WTC11 (cell line): ENCODE data around the gene CYP46A1. TPM values are rescaled to one million over a fixed set of nuclear protein-coding genes. Genes with fewer than 3 reads are reported as not detected.

Experiments
- ATAC-seq: fragments of 200-7000 bp; cut with Tn5 transposase; 2 replicates; pipeline ENCODE4 v1.10.0; 2021; ENCODE audit warnings: mild to moderate bottlenecking, moderate library complexity
- CTCF ChIA-PET: fragments of 300-600 bp; sonication (Branson Sonifier 250); formaldehyde crosslinking; loops from one replicate; lab custom pipeline; 2021; ENCODE audit warnings: antibody characterized with exemption; lab: Charles Lee
- POLR2A ChIA-PET: fragments of 350-600 bp; sonication (Branson Sonifier 250); formaldehyde crosslinking; loops from one replicate; lab custom pipeline; 2021; ENCODE audit warnings: antibody characterized with exemption; lab: Charles Lee
- DNase-seq: peaks from one replicate; pipeline ENCODE4 v3.0.0; 2021; ENCODE audit warnings: low spot score
- H3K27ac Mint-ChIP-seq: 2 replicates; pipeline ENCODE4 v1.8.0; 2021; ENCODE audit warnings: mixed read lengths
- H3K27me3 Mint-ChIP-seq: 2 replicates; pipeline ENCODE4 v1.8.0; 2021; ENCODE audit warnings: low read depth, mild to moderate bottlenecking, moderate library complexity, mixed read lengths
- H3K36me3 Mint-ChIP-seq: 2 replicates; pipeline ENCODE4 v1.8.0; 2021; ENCODE audit warnings: mixed read lengths
- H3K4me1 Mint-ChIP-seq: 2 replicates; pipeline ENCODE4 v1.8.0; 2022; ENCODE audit warnings: mixed read lengths
- H3K4me3 Mint-ChIP-seq: 2 replicates; pipeline ENCODE4 v1.8.0; 2021; ENCODE audit warnings: mild to moderate bottlenecking, moderate library complexity, mixed read lengths
- H3K9me3 Mint-ChIP-seq: 2 replicates; pipeline ENCODE4 v1.8.0; 2021; ENCODE audit warnings: mixed read lengths
- CBFB ChIP-seq: sonication (generic); formaldehyde crosslinking; IDR thresholded peaks from 2 replicates; pipeline ENCODE4 v1.8.1; 2022; ENCODE audit warnings: mild to moderate bottlenecking, low read depth, missing genetic modification reagents
- CREM ChIP-seq: sonication (generic); formaldehyde crosslinking; IDR thresholded peaks from 2 replicates; pipeline ENCODE4 v1.8.1; 2022; ENCODE audit warnings: mild to moderate bottlenecking, missing genetic modification reagents, moderate library complexity
- ELF4 ChIP-seq: sonication (generic); formaldehyde crosslinking; IDR thresholded peaks from 2 replicates; pipeline ENCODE4 v1.8.1; 2022; ENCODE audit warnings: low read depth, mild to moderate bottlenecking, moderate library complexity, missing genetic modification reagents
- EMX1 ChIP-seq: fragments of 250-450 bp; sonication (Bioruptor Pico); IDR thresholded peaks from 2 replicates; pipeline ENCODE4 v1.8.0; 2021; ENCODE audit warnings: mild to moderate bottlenecking
- ETV6 ChIP-seq: sonication (generic); formaldehyde crosslinking; IDR thresholded peaks from 2 replicates; pipeline ENCODE4 v1.8.1; 2022; ENCODE audit warnings: mild to moderate bottlenecking, missing genetic modification reagents
- JAZF1 ChIP-seq: fragments of 250-450 bp; sonication (Bioruptor Pico); IDR thresholded peaks from 2 replicates; pipeline ENCODE4 v1.9.0; 2021; ENCODE audit warnings: moderate library complexity, mild to moderate bottlenecking, inconsistent platforms
- NFE2L1 ChIP-seq: sonication (generic); formaldehyde crosslinking; IDR thresholded peaks from 2 replicates; pipeline ENCODE4 v1.8.1; 2023; ENCODE audit warnings: missing genetic modification reagents
- NR3C1 ChIP-seq: sonication (generic); formaldehyde crosslinking; conservative IDR thresholded peaks from 2 replicates; pipeline ENCODE4 v1.8.1; 2023; ENCODE audit warnings: low read depth, mild to moderate bottlenecking, missing genetic modification reagents
- RELA ChIP-seq: sonication (generic); formaldehyde crosslinking; IDR thresholded peaks from 2 replicates; pipeline ENCODE4 v1.8.1; 2022; ENCODE audit warnings: missing genetic modification reagents, mild to moderate bottlenecking, borderline replicate concordance
- RORB ChIP-seq: fragments of 250-450 bp; sonication (Bioruptor Pico); IDR thresholded peaks from 2 replicates; pipeline ENCODE4 v1.9.0; 2021; ENCODE audit warnings: mild to moderate bottlenecking
- ZNF138 ChIP-seq: sonication (generic); formaldehyde crosslinking; conservative IDR thresholded peaks from 2 replicates; pipeline ENCODE4 v1.8.1; 2022; ENCODE audit warnings: mild to moderate bottlenecking, moderate library complexity, missing genetic modification reagents
- ZNF263 ChIP-seq: sonication (generic); formaldehyde crosslinking; IDR thresholded peaks from 2 replicates; pipeline ENCODE4 v1.8.1; 2022; ENCODE audit warnings: low read depth, mild to moderate bottlenecking, moderate library complexity, missing genetic modification reagents
- total RNA-seq: library from RNA; stranded (reverse); gene quantifications from 3 replicates; pipeline ENCODE4 v1.2.3, GENCODE V29; 2021
- TF ChIP-seq, protein P1 (sequence below): sonication (generic); formaldehyde crosslinking; IDR thresholded peaks from 2 replicates; pipeline ENCODE4 v1.8.0; 2023; ENCODE audit warnings: missing genetic modification reagents, mild to moderate bottlenecking, borderline replicate concordance
- TF ChIP-seq, protein P2 (sequence below): sonication (generic); formaldehyde crosslinking; IDR thresholded peaks from 2 replicates; pipeline ENCODE4 v1.8.1; 2022; ENCODE audit warnings: missing genetic modification reagents, borderline replicate concordance
- TF ChIP-seq, protein P3 (sequence below): sonication (generic); formaldehyde crosslinking; IDR thresholded peaks from 2 replicates; pipeline ENCODE4 v1.8.1; 2023; ENCODE audit warnings: mild to moderate bottlenecking, missing genetic modification reagents, moderate library complexity
- TF ChIP-seq, protein P4 (sequence below): sonication (generic); formaldehyde crosslinking; IDR thresholded peaks from 2 replicates; pipeline ENCODE4 v1.8.0; 2023; ENCODE audit warnings: mild to moderate bottlenecking, missing genetic modification reagents

The CYP46A1 gene
- total RNA-seq, 1 experiment from 2014 or later: 0.77 TPM

DNA sequence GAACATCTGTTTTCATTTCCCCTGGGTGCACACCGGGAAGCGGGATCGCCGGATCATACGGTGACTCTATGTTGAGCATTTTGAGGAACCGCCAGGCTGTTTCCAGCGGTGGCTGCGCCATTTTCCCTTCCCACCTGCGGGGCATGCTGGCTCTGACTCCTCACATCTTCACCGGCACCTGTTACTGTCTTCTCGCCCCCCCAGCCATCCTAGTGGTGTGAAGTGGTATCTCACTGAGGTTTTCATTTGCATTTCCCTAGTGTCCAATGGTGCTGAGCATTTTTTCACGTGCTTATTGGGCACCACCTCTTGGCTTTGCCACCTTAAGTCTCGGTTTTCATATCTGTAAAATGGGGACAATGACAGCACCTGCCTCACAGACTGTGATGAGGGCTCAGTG lies 65.0 kb downstream of the CYP46A1 start (continued):
- TF ChIP-seq, protein P1, sequence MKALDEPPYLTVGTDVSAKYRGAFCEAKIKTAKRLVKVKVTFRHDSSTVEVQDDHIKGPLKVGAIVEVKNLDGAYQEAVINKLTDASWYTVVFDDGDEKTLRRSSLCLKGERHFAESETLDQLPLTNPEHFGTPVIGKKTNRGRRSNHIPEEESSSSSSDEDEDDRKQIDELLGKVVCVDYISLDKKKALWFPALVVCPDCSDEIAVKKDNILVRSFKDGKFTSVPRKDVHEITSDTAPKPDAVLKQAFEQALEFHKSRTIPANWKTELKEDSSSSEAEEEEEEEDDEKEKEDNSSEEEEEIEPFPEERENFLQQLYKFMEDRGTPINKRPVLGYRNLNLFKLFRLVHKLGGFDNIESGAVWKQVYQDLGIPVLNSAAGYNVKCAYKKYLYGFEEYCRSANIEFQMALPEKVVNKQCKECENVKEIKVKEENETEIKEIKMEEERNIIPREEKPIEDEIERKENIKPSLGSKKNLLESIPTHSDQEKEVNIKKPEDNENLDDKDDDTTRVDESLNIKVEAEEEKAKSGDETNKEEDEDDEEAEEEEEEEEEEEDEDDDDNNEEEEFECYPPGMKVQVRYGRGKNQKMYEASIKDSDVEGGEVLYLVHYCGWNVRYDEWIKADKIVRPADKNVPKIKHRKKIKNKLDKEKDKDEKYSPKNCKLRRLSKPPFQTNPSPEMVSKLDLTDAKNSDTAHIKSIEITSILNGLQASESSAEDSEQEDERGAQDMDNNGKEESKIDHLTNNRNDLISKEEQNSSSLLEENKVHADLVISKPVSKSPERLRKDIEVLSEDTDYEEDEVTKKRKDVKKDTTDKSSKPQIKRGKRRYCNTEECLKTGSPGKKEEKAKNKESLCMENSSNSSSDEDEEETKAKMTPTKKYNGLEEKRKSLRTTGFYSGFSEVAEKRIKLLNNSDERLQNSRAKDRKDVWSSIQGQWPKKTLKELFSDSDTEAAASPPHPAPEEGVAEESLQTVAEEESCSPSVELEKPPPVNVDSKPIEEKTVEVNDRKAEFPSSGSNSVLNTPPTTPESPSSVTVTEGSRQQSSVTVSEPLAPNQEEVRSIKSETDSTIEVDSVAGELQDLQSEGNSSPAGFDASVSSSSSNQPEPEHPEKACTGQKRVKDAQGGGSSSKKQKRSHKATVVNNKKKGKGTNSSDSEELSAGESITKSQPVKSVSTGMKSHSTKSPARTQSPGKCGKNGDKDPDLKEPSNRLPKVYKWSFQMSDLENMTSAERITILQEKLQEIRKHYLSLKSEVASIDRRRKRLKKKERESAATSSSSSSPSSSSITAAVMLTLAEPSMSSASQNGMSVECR (CRISPR knock-in tag): no peak
- TF ChIP-seq EMX1 (CRISPR knock-in tag) (no peak), ELF4 (CRISPR knock-in tag) (no peak), JAZF1 (CRISPR knock-in tag) (no peak)
- TF ChIP-seq, protein P2, sequence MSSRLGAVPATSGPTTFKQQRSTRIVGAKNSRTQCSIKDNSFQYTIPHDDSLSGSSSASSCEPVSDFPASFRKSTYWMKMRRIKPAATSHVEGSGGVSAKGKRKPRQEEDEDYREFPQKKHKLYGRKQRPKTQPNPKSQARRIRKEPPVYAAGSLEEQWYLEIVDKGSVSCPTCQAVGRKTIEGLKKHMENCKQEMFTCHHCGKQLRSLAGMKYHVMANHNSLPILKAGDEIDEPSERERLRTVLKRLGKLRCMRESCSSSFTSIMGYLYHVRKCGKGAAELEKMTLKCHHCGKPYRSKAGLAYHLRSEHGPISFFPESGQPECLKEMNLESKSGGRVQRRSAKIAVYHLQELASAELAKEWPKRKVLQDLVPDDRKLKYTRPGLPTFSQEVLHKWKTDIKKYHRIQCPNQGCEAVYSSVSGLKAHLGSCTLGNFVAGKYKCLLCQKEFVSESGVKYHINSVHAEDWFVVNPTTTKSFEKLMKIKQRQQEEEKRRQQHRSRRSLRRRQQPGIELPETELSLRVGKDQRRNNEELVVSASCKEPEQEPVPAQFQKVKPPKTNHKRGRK (CRISPR knock-in tag): no peak

DNA sequence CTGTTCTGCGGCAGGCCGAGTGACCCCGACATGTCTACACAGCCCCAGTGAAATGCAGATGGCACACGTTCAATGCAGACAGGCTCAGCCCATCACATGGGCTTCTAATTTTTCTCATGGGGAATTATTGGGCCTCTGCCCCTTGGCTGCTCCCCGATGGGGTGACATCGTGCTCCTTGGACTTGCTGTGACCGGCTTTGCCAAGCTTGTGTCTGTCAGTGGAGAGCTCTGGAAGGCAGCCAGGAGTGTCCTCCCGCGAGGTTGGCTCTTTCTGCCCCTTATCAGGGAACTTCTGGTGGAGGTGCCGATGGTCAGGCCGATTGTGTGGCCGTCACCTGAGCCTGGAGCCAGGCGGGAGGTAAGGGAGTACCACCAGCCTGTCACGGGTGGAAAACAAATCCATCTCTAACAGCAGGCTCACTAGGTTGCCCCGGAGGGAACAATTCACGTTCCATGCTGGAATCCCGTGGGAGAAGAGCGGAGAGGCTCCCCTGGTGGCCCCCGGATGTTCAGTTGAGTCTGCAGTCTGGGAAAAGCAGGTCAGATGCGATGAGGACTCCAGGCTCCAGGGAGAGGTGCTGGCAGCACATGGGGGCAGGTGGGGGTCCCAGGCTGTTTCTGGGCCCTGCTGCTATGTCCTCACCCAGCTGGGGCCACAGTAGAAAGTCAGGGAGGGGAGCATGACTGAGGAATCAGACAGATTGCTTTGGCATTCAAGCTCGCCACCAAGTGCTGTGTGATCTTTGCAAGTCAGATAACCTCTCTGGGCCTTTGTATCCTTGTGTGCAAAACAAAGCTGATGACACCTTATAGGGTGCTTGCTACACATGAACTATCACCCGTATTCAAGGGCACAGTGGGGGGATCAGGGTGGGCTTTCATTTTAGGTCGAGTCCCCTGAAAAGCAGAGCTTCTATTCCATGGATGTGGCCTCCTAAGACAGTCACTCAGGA lies 65.9 kb downstream of the CYP46A1 start:
- no peak for TF ChIP-seq ZNF138 (CRISPR knock-in tag)
- Mint-ChIP-seq H3K4me1 (peaks cover 16% of the 10 kb centered on the region), H3K27me3 (peaks cover 5% of the 10 kb centered on the region; the same call in 1 of the 2 replicates), H3K36me3 (no peaks in the 10 kb centered on the region), H3K4me3 (no peak overlapping the region), H3K9me3 (no peaks in the 10 kb centered on the region), H3K27ac (no peak overlapping the region)
- CTCF ChIA-PET: interaction anchor here (0.5 to 1.2 kb wide), 4 partner anchors 8 to 219 kb away, joined by 3 read pairs; no protein-coding TSS in a partner anchor
- ATAC-seq (no peak), DNase-seq (no peak)
- POLR2A ChIA-PET: no interaction called here

DNA sequence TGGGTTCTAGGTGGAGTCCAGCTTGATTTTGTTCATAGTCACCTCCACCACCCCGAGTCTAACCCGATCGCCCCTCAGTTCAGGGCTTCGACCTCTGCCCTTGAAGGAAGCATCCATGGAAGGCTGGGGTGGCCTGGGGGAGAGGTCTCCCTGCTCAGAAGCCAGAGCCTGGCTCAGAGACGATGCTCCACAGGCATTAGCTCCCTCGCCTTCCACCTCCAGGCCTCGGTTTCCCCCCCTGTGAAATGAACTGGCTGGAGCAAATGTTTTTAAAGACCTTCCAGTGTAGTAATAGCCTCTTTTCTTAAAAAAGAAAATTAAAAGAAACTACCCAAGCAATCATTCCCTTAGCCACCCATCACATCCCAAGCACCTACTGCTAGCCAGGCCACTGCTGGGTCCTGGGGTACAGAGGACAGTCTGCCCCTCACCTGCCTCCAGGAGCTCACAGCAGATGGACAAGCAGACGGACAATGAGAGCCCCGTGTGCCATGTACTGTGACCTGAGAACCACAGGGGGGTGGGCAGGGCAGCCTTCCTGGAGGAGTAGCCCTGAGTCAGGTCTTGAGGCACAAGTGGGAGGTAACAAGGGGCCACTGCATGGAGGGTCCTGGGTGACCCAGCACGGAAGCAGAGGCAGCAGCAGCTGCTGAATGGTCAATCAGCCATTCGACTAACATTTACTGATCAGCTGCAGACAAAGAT lies 66.8 kb downstream of the CYP46A1 start:
- ChIA-PET CTCF (interaction anchor here (0.5 to 2.3 kb wide), 2 partner anchors 20 to 220 kb away, joined by 3 to 12 read pairs; no protein-coding TSS in a partner anchor), POLR2A (no interaction called here)
- DNase-seq (no peak), ATAC-seq (no peak)
- TF ChIP-seq NR3C1 (no peak), EMX1 (CRISPR knock-in tag) (no peak), RELA (CRISPR knock-in tag) (no peak)
- H3K36me3 Mint-ChIP-seq: no peaks in the 10 kb centered on the region
- no peak overlapping the region for H3K4me3 Mint-ChIP-seq
- H3K9me3 Mint-ChIP-seq: no peaks in the 10 kb centered on the region
- peaks cover 11% of the 10 kb centered on the region for H3K4me1 Mint-ChIP-seq
- no peak overlapping the region for H3K27ac Mint-ChIP-seq
- peaks cover 2% of the 10 kb centered on the region; the same call in 1 of the 2 replicates for H3K27me3 Mint-ChIP-seq

DNA sequence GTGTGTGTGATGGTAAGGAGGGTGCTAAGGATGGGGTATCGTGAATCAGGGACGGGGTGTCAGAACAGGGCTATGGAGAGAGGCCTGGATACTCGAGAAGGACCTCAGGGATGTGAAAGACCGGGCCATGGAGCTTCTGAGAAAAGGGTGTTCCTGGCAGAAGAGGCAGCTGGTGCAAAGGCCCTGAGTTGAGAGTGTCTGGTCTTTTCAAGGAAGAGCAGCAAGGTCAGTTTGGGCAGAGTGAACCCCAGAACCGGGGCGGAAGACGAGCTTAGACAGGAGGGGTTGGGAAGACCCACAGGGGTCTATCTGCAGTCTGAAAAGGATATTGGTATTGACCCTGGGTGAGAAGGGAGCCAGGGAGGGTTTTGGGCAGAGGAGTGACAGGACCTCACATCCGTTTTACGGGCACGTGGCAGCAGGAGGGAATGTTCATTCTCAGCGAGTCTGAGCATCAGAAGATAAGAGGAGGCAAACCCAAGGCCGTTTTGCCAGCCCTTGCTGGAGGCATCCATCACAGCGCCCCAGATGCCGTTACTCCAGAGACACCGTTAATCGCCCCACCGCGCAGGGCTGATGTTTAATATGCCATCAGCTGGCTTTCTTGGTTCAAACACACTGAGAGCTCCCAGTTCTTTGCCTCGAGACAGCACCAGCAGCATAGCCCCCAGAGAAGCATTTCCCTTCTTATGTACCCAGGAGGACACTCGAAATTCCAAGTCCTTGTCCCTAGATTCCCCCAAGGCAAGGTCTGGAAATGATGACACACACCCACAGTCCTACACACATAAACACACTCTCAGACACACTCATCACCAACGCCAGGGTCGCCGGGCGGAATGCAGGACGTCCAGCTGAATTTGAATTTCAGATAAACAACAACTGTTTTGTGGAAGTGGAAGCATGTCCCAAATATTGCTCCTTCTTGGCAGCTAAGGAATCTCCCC lies 67.7 kb downstream of the CYP46A1 start:
- Mint-ChIP-seq H3K4me1 (peaks cover 8% of the 10 kb centered on the region), H3K9me3 (no peaks in the 10 kb centered on the region), H3K4me3 (no peak overlapping the region), H3K27ac (no peak overlapping the region), H3K27me3 (no peaks in the 10 kb centered on the region; the same call in 1 of the 2 replicates), H3K36me3 (no peaks in the 10 kb centered on the region)
- ATAC-seq: no peak
- DNase-seq: no peak
- ChIA-PET POLR2A (no interaction called here), CTCF (interaction anchor here (0.9 to 2.3 kb wide), 5 partner anchors 21 to 87 kb away, joined by 3 to 12 read pairs (median 3); partner anchors contain the start of gene CYP46A1)
- TF ChIP-seq, protein P3, sequence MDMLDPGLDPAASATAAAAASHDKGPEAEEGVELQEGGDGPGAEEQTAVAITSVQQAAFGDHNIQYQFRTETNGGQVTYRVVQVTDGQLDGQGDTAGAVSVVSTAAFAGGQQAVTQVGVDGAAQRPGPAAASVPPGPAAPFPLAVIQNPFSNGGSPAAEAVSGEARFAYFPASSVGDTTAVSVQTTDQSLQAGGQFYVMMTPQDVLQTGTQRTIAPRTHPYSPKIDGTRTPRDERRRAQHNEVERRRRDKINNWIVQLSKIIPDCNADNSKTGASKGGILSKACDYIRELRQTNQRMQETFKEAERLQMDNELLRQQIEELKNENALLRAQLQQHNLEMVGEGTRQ: no peak
- TF ChIP-seq CREM (CRISPR knock-in tag): no peak
- TF ChIP-seq, protein P4, sequence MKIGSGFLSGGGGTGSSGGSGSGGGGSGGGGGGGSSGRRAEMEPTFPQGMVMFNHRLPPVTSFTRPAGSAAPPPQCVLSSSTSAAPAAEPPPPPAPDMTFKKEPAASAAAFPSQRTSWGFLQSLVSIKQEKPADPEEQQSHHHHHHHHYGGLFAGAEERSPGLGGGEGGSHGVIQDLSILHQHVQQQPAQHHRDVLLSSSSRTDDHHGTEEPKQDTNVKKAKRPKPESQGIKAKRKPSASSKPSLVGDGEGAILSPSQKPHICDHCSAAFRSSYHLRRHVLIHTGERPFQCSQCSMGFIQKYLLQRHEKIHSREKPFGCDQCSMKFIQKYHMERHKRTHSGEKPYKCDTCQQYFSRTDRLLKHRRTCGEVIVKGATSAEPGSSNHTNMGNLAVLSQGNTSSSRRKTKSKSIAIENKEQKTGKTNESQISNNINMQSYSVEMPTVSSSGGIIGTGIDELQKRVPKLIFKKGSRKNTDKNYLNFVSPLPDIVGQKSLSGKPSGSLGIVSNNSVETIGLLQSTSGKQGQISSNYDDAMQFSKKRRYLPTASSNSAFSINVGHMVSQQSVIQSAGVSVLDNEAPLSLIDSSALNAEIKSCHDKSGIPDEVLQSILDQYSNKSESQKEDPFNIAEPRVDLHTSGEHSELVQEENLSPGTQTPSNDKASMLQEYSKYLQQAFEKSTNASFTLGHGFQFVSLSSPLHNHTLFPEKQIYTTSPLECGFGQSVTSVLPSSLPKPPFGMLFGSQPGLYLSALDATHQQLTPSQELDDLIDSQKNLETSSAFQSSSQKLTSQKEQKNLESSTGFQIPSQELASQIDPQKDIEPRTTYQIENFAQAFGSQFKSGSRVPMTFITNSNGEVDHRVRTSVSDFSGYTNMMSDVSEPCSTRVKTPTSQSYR (CRISPR knock-in tag): no peak
- TF ChIP-seq ETV6 (CRISPR knock-in tag): no peak
- no peak for TF ChIP-seq CBFB (CRISPR knock-in tag)
- TF ChIP-seq NFE2L1 (CRISPR knock-in tag): no peak
- TF ChIP-seq RORB (CRISPR knock-in tag): no peak
- TF ChIP-seq ZNF263 (CRISPR knock-in tag): no peak
